HG02884 (cell line): ENCODE data around the gene AK3.

ENCODE experiments used
- ATAC-seq: cut with Tn5 transposase; IDR thresholded peaks from one replicate; pipeline ENCODE4 v1.9.1; 2021; ENCODE audit warnings: mild to moderate bottlenecking, moderate library complexity; ENCODE audit not compliant: unreplicated experiment

The AK3 gene

DNA sequence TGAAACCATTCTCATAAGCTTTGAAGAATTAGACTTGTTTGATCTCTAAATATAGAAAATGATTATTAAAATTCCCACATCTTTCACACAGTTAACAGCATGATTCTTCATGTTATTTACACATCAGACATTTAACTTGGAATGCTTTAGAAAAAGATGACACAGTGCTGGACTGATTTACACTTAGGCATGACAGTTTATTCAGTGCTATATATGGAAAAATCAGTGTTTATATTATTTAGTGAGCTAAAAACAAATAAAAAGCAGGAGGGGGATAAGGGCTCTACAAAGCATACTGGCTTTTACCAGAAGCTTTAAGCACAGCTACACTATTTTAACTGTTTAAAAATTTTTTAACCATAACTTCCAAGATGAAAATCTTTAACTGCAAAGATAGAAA is 31.6 kb downstream of the AK3 start:
- no peak for ATAC-seq

DNA sequence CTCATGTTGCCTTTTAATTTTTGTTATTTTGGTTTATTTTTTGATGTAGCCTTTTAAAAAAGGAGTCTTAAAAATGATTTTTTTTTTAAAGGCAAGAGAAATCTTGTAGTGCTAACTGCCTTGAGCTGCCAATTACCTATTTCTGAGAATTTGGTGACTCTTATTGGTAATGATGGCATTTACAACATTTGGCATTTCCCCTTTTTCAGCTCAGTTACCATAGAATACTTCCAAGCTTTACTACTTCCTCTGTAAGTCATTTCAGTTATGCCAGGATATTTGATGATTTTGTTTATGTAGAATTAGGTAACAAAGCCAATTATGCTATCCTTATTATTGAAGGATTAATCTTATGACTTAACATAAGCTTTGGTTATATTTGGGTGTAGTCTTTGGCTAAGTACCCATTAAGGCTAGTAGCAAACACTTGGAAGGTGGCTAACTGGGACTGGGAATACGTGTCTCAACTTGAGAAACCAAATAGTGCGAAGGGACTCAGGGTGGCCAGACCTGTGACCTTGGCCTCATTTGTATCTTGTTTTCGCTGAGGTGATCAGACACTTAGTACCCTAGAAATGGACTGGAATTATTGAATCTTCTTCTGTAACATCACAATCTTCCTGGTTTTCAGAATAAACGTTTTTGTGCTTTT is 33.9 kb downstream of the AK3 start:
- no peak for ATAC-seq

DNA sequence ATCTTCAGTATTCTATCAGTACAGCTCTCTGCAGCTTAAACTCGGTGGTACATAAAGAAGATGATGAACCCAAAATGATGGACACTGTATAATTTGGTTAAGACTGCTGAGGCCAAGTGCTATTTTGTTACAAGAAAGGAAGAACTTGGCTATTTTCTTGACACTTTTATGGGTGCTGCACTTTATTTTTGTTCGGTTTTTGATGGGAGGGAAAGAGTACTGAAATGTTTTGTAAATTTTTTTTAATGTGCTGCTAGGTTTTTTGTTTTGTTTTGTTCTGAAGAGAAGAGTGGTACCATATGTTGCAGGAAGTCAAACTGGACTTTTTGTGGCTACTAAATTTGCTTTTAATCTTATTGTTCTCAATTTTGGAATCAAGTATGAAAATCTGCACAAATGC is 35.0 kb downstream of the AK3 start:
- ATAC-seq, result no peak

DNA sequence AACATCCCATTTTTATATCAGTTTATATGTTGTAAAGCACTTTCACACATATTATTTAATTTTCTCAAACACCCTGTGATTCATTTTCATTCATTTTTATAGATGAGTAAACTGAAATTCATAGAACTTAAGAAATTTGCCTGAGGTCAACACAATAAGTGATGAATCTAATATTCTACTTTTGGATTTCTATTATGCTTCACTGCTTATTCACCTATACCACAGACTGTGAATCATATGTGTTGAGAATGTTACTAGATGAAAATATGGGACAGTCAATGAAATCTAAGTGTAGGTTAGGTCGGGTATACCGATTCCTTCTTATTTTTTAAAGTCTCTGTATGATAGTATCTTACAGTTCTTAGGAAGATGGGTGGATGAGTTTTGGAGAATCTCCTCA is 36.9 kb downstream of the AK3 start:
- ATAC-seq, result no peak

DNA sequence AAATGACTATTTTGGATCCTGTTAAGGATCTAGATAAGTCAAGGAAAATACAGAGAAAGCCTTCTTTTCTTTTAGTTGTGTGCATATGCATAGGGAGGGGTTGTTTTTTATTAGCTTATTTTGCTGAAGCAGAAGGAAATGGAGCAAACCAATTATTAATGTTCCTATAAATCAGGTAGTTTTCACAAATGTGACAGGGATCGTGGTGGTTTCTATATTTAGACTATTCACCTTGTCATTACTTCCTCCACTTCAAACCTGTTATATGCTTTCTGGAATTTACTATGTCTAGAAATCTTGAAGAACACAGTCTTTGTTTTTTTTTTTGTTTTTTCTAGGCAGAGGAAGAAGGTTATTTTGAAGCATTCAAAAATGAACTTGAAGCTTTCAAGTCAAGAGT is 39.5 kb downstream of the AK3 start:
- no peak for ATAC-seq

DNA sequence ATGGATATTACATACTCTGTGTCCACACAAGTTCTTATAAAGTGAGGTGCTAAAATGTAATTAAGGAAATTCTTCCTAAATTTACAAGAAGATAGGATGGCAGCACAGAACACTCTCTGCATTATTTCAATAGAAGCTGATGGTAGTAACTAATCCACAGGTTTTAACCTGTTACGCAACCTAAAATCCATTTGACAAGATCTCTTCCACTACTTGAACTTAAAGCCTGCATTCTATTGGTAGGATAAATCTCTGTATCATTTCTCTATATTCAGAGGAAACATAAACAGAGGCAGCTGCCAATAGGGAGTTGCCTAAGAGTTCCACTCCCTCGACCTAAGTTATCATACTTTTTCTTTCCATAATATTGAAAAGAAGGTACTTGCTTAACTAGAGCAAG is 40.1 kb downstream of the AK3 start:
- ATAC-seq, result no peak

DNA sequence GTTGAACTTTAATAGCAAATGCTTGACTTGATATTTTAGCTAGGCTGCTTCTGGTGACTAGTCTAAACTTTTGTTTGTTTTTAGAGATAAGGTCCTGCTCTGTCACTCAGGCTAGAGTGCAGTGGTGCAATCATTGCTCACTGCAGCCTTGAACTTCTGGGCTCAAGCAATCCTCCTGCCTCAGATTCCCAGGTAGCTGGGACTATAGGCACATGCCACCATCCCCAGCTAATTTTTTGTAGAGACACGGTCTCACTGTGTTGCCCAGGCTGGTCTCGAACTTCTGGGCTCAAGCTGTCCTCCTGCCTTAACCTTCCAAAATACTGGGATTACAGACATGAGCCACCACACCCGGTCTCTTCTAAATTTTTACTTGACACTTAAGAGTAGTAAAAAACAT is 40.9 kb downstream of the AK3 start:
- ATAC-seq, result no peak

DNA sequence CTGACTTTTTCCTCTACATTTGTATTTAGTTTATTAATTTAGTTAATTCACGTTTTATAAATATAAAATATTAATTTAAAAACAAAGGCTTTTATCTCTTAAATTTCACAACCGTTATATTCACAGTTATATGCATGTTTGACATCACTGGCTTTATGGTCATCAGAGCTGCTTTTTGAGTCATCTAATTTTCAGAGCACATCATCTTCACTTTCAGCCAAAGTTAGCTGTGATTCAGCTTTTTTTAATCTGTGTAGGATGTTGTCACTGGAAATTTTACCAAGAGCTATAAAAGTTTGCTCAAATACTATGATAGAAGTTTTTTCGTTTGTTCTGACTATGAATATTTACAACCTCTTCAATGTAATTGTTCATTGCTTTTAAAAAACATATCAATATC is 49.2 kb downstream of the AK3 start:
- ATAC-seq, result no peak

DNA sequence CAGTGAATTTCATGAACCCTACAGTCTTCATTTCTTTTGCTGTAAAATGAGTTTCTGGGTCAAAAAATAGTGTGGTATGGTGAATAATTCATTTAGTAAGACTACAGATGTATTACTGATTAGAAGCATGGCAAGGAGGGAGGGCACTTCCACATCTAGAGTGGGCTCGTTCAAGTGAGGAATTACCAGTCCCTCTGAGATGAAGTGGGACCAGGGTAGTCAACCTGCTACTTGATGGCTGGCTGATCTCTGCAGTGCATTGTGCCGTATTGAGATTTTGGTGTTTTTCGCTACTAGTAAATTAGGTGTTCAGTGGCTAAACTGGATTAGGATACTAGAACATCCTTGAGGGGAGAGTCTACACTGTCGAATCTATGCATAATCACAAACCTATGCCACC is 50.9 kb downstream of the AK3 start:
- peak; percentile 58 for ATAC-seq

DNA sequence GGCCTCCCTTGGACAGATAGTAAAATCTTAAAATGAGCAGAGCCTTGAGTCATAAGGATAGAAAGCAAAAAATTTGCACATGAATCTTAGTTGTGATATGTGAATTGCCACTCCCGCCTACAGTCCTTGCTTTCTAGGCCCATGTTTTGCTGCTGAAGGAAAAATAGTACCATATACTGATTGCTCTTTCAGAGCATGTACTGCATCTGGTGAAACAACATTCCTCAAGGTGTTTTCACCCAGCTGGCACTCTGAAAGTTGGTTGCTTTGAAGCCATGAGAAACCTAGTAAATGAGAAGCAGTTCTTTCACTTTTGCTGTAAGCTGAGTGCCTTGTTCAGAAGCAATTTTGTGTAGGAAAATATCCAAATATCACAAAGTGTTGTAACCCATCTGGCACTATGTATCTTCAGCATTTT is 51.3 kb downstream of the AK3 start:
- ATAC-seq, result peak; percentile 66

DNA sequence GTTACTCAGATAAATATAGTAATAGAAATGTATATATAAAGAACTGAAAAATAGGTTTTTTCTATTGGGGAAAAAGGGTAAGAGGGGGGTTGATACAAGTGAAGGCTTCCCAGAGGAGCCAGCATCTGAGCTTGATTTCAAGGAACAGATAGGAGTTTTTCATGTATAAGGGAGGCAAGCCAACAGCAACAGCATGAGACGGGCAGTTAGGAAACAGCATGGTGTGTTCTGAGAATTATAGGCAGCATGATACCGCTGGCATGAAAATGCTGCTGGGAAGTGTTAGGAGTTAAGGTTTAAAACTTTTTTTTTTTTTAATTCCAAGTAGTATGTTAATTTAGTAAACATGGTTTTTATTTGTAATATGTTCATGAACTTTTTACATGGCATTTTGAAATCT is 52.0 kb downstream of the AK3 start:
- no peak for ATAC-seq

DNA sequence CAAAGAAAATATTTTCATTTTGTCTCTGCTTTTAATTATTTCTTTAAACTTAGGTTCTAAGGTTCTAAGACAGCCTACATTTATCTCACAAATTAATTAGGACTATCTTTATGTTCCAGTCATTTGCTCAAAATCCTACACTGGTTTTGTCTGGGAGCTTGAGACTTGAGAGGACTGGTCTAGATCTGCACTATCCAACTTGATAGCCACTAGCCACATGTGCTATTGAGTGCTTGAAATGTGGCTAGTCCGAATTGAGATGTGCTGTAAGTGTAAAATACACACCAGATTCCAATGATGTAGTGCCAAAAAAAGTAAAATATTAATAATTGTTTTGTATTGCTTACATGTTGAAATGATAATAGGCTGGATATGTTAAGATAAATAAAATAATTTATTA is 54.4 kb downstream of the AK3 start:
- ATAC-seq, result no peak

DNA sequence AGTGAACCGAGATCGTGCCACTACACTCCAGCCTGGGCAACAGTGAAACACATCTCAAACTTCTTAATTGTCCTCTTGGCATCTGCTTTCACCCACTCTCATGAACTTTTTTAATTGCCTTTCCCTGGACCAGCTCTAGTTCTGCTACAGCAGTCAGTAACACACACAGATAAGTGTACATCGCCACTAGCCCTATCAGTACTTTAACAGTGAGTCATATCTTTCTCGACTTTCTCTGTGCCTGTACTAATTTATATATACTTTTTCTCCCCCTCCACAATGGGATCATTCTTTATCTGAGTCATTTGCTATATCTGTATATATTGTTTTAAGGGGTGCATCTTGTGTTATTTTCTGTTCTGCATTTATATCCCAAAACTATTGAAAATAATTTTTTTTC is 54.9 kb downstream of the AK3 start:
- no peak for ATAC-seq

DNA sequence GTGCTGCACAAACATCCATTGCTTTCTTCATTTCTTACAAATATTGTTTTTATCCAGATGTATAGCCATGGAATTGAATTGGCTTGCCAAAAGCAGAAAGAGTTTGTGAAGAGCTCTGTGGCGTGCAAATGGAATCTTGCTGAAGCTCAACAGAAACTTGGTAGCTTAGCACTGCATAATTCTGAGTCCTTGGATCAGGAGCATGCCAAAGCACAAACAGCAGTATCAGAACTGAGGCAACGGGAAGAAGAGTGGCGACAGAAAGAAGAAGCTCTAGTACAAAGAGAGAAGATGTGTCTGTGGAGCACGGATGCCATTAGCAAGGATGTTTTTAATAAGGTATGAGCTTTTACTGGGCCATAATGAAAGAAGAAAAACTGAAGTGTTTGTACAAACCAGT is 56.2 kb downstream of the AK3 start:
- no peak for ATAC-seq

DNA sequence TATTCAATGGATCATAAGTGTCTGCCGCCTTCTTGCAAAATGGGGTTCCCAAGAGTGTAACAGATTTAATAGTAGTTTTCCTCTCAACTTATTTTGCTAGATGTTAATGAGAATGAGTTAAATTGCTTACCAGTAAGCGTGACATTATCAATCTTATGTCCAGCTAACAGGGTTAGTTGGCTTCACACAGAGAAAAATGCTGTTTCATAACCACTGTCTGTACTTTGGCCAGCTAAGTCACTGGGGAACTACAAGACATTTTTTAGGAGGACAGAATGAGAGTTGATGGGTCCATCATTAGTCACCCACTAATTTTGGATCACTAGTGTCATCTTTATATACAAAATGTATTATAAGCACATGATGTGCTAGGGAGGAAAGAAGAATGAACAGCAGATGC is 60.3 kb downstream of the AK3 start:
- ATAC-seq, result no peak

DNA sequence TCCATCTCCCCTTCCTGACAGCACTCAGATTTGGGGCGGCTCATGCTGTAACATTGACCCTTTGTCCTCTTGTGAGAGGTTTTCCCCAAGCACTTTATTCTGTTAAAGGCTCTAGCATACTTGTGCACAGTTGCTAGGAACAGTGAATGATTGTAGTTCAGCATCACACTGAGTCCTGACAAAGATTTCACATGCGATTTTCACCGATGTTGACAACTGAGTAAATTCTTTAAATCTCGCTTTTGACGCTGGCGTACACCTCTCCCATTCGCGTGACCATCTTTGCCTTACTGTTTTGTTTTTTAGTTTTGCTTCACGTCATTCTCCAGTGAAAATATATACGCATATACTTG is 60.9 kb downstream of the AK3 start:
- ATAC-seq, result no peak

DNA sequence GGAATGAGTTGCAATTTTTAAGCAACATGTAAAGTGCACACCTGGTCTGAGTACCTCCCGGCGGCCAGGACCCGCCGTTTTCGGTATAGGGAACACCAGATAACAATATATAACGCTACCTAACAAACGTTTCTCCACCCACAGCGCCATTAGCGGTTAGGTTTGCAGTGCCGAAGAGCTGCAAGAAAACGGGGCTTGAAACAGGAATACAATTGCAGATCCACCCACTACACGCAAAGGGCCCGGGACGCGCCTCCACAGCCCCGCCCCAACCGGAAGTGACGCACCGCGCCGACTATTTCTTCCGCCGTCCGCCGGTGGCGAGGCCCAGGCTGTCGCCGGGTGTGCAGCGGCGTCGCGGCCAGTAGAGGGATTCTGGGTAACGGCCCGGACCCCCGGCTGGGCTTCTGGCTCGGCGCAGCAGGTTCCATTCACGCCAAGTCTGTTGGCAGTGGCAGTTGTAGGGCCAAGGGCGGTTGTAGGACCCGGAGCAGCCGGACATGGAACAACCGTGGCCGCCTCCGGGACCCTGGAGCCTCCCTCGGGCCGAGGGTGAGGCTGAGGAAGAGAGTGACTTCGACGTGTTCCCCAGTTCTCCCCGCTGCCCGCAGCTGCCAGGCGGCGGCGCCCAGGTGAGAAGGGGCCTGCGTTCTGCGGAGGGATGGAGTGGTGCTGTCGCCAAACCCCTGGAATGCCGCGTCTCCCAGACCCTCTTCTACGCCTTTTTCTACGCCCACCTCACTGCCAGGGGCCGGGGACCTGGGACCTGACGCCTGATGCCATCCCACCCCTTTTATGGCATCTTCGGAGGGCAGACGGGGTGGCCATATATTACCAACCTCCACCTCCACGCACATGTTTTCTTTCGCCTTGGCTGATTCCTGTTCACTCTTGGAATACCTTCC is 61.5 kb downstream of the AK3 start, which contains the start of gene CDC37L1:
Gene CDC37L1, plus strand, starts transcription at position 302 of the 905 bp plus-strand sequence. Its CDS starts 199 bp downstream, at position 501.
- ATAC-seq, result peak; percentile 90

DNA sequence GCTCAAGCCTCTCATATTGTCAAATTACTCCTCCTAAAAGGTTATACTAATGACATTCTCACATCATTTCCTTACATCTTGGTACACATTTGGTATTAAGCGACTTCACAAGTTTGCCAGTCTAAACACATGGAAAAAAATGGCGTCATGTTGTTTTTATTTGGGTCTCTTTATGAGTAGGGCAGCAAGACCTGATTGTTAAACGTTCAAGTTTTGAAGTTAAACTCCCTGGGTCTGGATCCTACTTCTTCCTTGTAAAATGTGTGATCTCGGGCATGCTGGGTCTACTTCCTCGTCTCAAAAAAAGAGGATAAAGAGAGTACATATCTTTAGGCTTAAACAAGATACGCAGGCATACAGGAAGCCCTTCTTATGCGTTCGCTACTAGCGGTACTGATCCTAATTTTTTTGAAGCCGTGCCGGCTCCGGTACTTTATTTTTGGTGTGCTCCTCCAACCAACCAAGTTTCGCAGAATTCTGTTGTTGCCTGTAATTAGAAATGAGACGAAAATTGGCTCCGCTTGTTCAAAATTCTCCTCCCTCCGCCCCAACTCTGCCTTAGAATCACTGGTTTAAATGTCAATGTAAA is 62.2 kb downstream of the AK3 start:
- peak; percentile 7 for ATAC-seq

DNA sequence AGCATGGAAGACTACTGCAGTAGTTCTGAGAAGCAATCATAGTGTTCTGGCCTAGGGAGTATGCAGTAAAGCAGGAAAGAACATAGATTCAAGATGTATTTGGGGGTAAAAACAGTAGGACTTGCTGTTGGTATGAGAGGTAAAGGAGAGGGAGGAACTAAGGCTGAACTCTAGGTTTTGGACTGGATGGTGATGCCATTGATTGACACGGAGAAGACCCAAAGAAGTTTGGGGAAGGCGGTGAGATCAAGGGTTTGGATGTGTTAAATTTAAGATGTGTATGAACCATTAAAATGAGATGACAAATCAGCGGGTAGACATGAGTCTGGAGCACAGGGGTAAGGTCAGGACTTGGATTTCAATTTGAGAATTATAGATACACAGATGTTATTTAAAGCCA is 63.6 kb downstream of the AK3 start:
- no peak for ATAC-seq

DNA sequence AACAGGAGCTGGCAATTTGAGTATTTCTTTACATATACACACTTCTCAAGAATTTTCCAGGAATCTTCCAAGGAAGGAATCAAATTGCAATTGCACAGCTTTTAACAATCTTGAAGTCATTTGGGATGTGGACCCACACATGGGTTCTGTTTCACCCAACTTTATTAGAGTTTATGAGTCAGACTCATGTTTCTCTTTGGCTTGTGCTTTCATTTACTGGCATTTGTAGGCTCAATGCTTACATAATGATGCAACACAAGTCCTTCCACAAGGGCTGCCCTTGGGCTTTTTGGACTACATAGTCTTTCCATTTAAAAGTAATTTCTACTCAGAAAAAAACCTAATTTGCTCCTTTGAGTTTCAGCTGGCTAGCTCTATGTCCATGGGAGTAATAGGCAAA is 66.2 kb downstream of the AK3 start:
- no peak for ATAC-seq

DNA sequence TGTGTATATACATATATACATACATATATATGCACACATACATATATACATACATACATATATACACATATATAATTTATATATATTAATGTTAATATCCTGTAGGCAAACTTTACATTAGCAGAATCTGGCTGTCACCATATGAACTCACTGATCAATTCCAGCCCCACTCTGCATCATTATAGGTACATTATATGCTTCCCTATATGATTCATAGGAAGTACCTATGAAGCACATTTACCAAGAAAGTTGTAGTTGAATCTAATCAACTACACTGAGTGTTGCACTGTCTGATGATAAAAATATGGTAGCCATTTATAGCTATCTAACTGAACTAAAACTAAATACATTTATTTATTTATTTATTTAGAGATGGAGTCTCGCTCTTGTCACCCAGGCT is 69.3 kb downstream of the AK3 start:
- ATAC-seq, result no peak

DNA sequence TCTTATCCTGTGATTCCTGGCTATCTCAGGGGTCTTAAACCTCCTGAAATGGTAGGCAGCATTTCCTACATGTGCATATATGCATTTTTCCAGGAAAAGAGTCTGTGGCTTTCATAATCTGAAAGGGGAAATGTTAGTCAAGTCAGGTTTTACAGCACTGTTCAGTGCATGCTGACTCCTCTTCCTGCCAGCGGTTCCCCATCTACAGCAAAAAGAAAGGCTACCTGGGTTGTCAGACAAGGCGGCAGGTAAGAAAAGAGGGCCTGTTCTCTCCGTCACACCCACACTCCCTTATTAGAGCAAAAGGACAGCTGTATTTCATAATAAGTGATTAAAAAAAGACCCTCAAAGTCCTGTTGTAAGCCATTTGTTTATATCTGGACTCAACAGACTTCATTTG is 70.4 kb downstream of the AK3 start:
- ATAC-seq, result no peak
